ENCODE measurements around the gene MAP2K2. TPM values are rescaled to one million over a fixed set of nuclear protein-coding genes. Genes with fewer than 3 reads are reported as not detected.
"Not testable (repeated sequence)": the region's sequence is repeated elsewhere in the genome, so short reads cannot be mapped to it uniquely, and the experiment has no call there.

Gene MAP2K2
- polyA plus RNA-seq, 2 of the 4 experiments (the other 2 are of a cell fraction), result 41.7 to 115 TPM

DNA sequence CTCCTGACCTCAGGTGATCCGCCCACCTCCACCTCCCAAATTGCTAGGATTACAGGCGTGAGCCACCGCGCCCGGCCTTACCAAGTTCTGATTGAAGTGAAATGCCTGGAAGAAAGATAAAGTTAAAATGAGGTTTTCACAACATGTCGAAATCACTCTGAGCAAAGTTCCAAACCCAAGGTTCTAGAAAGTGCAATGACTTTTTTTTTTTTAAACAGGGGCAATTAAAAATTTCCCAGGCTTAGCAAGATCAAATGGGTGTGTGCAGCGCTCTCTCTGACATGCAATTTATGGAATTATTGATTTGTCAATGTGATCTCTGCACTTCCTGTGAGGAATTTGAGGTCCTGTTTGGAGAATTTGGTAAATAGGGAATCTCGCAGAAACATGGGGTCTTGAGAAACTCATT is 12.8 kb upstream of the MAP2K2 start:
- TF ChIP-seq JUN (IDR thresholded peaks at IDR 0.05), result no peak
- TF ChIP-seq FOSL2 (IDR thresholded peaks at IDR 0.05), result no peak
- no peak for TF ChIP-seq FOSL2 (CRISPR knock-in tag; IDR thresholded peaks at IDR 0.05)
- no peak for TF ChIP-seq ESRRA (IDR thresholded peaks at IDR 0.05; ENCODE audit: borderline replicate concordance, low read length)
- TF ChIP-seq FOXS1 (CRISPR knock-in tag; IDR thresholded peaks at IDR 0.05), result no peak
- no peak for TF ChIP-seq RFX5 (IDR thresholded peaks at IDR 0.05)
- no peak for TF ChIP-seq CBX2 (IDR thresholded peaks at IDR 0.05; ENCODE audit: borderline replicate concordance, low read depth)
- no peak for TF ChIP-seq RAD21 (conservative IDR thresholded peaks at IDR 0.05 in 1 of 2, IDR thresholded peaks at IDR 0.05 in 1 of 2)
- no peak for TF ChIP-seq CBX8 (IDR thresholded peaks at IDR 0.05)
- TF ChIP-seq GATA3 (IDR thresholded peaks at IDR 0.05; ENCODE audit: borderline replicate concordance), result no peak
- TF ChIP-seq NPAS2 (CRISPR knock-in tag; IDR thresholded peaks at IDR 0.05; ENCODE audit: borderline replicate concordance), result no peak
- TF ChIP-seq POLR2A (IDR thresholded peaks at IDR 0.05; ENCODE audit: low read length), result no peak
- Histone ChIP-seq H3K4me2 (no peak overlapping the region), H3K4me1 (peaks cover 27% of the 10 kb centered on the region), H3K4me3 (no peak overlapping the region), H3K9me3 (no peaks in the 10 kb centered on the region), H3K27ac (no peak overlapping the region)
- no peak for FAIRE-seq
- ChIA-PET POLR2A (no interaction called here), CTCF (no interaction called here)
- DNase-seq (ENCODE audit: low read depth in 1 of 2, low spot score in 1 of 2), result no peak
- 89% methylated on average over 8 of the region's 8 CpGs for WGBS (ENCODE audit: missing lambda C conversion rate)
- ATAC-seq, result no peak

DNA sequence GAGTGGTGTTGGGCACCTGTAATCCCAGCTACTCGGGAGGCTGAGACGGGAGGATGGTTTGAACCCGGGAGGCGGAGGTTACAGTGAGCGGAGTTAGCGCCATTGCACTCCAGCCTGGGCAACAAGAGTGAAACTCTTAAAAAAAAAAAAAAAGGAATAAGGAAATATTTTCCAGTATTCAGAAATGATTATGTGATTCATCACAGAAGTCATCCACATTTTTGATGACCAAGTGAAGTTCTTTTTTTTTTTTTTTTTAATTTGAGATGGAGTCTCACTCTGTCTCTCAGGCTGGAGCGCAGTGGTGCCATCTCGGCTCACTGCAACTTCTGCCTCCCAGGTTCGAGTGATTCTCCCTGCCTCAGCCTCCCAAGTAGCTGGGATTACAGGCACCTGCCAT is 11.5 kb upstream of the MAP2K2 start:
- H3K4me2 ChIP-seq; ATAC-seq; H3K4me3 ChIP-seq; DNase-seq (ENCODE audit: low read depth in 1 of 2, low spot score in 1 of 2); H3K9me3 ChIP-seq; FAIRE-seq; POLR2A ChIA-PET: not testable (repeated sequence)
- 91% methylated on average over 9 of the region's 9 CpGs for WGBS (ENCODE audit: missing lambda C conversion rate)
- CTCF ChIA-PET, result interaction anchor here (0.9 to 2.2 kb wide), 3 partner anchors 65 to 94 kb away, joined by 3 to 6 read pairs (median 3); partner anchors contain the start of gene EBI3
- H3K27ac ChIP-seq, result peak overlapping the region; percentile 3 to 68; a peak in 3 of 6 replicates
- H3K4me1 ChIP-seq, result peaks cover 30% of the 10 kb centered on the region

DNA sequence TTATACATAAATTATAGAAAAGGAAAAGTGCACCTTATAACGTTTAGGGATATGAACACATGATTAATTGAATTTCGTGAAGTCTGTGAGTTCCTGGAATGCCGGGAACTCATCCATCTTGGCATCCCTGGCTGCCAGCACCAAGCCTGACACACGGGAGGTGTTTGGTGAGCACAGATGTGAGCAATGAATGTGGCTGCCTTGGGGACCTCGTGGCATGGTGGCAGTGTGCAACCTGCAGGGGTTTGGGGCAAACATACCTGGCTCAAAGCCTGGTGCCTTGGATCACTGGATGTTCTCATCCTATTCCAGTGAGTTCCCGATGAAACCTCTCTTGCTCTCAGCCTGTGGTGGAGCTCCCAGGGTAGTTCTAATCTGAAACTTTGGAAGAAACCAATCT is 10.4 kb upstream of the MAP2K2 start:
- FAIRE-seq (no peak), ATAC-seq (0 out of 6 replicates have a peak, but pooled peaks of 1 of the 2 experiments have one; percentile 22), DNase-seq (ENCODE audit: low read depth in 1 of 2, low spot score in 1 of 2) (no peak)
- WGBS (ENCODE audit: missing lambda C conversion rate), result 54% methylated on average over 6 of the region's 6 CpGs
- Histone ChIP-seq H3K4me3 (no peak overlapping the region), H3K4me1 (peaks cover 33% of the 10 kb centered on the region), H3K9me3 (no peaks in the 10 kb centered on the region), H3K27ac (peak overlapping the region; percentile 54 to 68; a peak in 4 of 6 replicates), H3K4me2 (no peak overlapping the region)
- ChIA-PET POLR2A (no interaction called here), CTCF (interaction anchor here (0.9 to 2.2 kb wide), 3 partner anchors 66 to 95 kb away, joined by 3 to 6 read pairs (median 3); partner anchors contain the start of gene EBI3)
- TF ChIP-seq, protein P1, sequence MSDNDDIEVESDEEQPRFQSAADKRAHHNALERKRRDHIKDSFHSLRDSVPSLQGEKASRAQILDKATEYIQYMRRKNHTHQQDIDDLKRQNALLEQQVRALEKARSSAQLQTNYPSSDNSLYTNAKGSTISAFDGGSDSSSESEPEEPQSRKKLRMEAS (IDR thresholded peaks at IDR 0.05), result no peak
- TF ChIP-seq EHMT2 (IDR thresholded peaks at IDR 0.05; ENCODE audit: low read depth) (no peak), MAFK (IDR thresholded peaks at IDR 0.05; ENCODE audit: partially characterized antibody) (no peak), RARB (CRISPR knock-in tag; IDR thresholded peaks at IDR 0.05) (no peak), NR3C1 (IDR thresholded peaks at IDR 0.05) (no peak), RNF2 (IDR thresholded peaks at IDR 0.05; ENCODE audit: borderline replicate concordance, low read depth) (no peak), KDM1A (IDR thresholded peaks at IDR 0.05; ENCODE audit: low read depth) (no peak), CBX8 (IDR thresholded peaks at IDR 0.05) (no peak)
- TF ChIP-seq, protein P2, sequence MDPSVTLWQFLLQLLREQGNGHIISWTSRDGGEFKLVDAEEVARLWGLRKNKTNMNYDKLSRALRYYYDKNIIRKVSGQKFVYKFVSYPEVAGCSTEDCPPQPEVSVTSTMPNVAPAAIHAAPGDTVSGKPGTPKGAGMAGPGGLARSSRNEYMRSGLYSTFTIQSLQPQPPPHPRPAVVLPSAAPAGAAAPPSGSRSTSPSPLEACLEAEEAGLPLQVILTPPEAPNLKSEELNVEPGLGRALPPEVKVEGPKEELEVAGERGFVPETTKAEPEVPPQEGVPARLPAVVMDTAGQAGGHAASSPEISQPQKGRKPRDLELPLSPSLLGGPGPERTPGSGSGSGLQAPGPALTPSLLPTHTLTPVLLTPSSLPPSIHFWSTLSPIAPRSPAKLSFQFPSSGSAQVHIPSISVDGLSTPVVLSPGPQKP (IDR thresholded peaks at IDR 0.05; ENCODE audit: low read depth, low read length), result no peak
- TF ChIP-seq, protein P3, sequence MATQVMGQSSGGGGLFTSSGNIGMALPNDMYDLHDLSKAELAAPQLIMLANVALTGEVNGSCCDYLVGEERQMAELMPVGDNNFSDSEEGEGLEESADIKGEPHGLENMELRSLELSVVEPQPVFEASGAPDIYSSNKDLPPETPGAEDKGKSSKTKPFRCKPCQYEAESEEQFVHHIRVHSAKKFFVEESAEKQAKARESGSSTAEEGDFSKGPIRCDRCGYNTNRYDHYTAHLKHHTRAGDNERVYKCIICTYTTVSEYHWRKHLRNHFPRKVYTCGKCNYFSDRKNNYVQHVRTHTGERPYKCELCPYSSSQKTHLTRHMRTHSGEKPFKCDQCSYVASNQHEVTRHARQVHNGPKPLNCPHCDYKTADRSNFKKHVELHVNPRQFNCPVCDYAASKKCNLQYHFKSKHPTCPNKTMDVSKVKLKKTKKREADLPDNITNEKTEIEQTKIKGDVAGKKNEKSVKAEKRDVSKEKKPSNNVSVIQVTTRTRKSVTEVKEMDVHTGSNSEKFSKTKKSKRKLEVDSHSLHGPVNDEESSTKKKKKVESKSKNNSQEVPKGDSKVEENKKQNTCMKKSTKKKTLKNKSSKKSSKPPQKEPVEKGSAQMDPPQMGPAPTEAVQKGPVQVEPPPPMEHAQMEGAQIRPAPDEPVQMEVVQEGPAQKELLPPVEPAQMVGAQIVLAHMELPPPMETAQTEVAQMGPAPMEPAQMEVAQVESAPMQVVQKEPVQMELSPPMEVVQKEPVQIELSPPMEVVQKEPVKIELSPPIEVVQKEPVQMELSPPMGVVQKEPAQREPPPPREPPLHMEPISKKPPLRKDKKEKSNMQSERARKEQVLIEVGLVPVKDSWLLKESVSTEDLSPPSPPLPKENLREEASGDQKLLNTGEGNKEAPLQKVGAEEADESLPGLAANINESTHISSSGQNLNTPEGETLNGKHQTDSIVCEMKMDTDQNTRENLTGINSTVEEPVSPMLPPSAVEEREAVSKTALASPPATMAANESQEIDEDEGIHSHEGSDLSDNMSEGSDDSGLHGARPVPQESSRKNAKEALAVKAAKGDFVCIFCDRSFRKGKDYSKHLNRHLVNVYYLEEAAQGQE (IDR thresholded peaks at IDR 0.05), result no peak
- TF ChIP-seq, protein P4, sequence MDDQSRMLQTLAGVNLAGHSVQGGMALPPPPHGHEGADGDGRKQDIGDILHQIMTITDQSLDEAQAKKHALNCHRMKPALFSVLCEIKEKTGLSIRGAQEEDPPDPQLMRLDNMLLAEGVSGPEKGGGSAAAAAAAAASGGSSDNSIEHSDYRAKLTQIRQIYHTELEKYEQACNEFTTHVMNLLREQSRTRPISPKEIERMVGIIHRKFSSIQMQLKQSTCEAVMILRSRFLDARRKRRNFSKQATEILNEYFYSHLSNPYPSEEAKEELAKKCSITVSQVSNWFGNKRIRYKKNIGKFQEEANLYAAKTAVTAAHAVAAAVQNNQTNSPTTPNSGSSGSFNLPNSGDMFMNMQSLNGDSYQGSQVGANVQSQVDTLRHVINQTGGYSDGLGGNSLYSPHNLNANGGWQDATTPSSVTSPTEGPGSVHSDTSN (IDR thresholded peaks at IDR 0.05), result no peak

Measured in A549 (cell line).